Glutamatergic neuron (in vitro differentiated cells): ENCODE measurements around the gene THAP7. TPM values are rescaled to one million over a fixed set of nuclear protein-coding genes. Genes with fewer than 3 reads are reported as not detected.
A peak's percentile ranks its signal among the peaks of the same experiment; 100 is the strongest.

Source experiments
- DNase-seq: peaks from one replicate; pipeline ENCODE4 v3.0.0; 2022
- H3K27ac Mint-ChIP-seq: one replicate; pipeline ENCODE4 v1.8.0; 2020; ENCODE audit warnings: mild to moderate bottlenecking, mixed read lengths, inconsistent platforms; ENCODE audit not compliant: unreplicated experiment
- H3K27me3 Mint-ChIP-seq: one replicate; pipeline ENCODE4 v1.8.0; 2020; ENCODE audit warnings: mild to moderate bottlenecking, moderate library complexity, mixed read lengths, inconsistent platforms; ENCODE audit not compliant: unreplicated experiment
- H3K36me3 Mint-ChIP-seq: one replicate; pipeline ENCODE4 v1.8.0; 2020; ENCODE audit warnings: mild to moderate bottlenecking, mixed read lengths, inconsistent platforms; ENCODE audit not compliant: unreplicated experiment
- H3K4me1 Mint-ChIP-seq: one replicate; pipeline ENCODE4 v1.8.0; 2020; ENCODE audit warnings: mild to moderate bottlenecking, low read depth, mixed read lengths, inconsistent platforms; ENCODE audit not compliant: unreplicated experiment
- H3K4me3 Mint-ChIP-seq: one replicate; pipeline ENCODE4 v1.8.0; 2020; ENCODE audit warnings: mild to moderate bottlenecking, mixed read lengths, inconsistent platforms; ENCODE audit not compliant: unreplicated experiment
- H3K9me3 Mint-ChIP-seq: one replicate; pipeline ENCODE4 v1.8.0; 2020; ENCODE audit warnings: mild to moderate bottlenecking, moderate library complexity, mixed read lengths, inconsistent platforms; ENCODE audit not compliant: unreplicated experiment
- total RNA-seq: library from RNA; stranded (reverse); fragmentation: NEBNext Ultra II Directional; extraction: Animal tissue kit (Norgen Biotek cat#: 25700); gene quantifications from one replicate; pipeline ENCODE4 v1.2.1, GENCODE V29; 2021; ENCODE audit not compliant: unreplicated experiment
- TF ChIP-seq, protein P1 (sequence below): fragments of 200-600 bp; sonication (generic); IDR thresholded peaks from one replicate; pipeline ENCODE4 v1.5.0; 2021; ENCODE audit not compliant: partially characterized antibody, unreplicated experiment

THAP7 gene
- total RNA-seq, 1 donor from 2014 or later: 17.8 TPM

DNA sequence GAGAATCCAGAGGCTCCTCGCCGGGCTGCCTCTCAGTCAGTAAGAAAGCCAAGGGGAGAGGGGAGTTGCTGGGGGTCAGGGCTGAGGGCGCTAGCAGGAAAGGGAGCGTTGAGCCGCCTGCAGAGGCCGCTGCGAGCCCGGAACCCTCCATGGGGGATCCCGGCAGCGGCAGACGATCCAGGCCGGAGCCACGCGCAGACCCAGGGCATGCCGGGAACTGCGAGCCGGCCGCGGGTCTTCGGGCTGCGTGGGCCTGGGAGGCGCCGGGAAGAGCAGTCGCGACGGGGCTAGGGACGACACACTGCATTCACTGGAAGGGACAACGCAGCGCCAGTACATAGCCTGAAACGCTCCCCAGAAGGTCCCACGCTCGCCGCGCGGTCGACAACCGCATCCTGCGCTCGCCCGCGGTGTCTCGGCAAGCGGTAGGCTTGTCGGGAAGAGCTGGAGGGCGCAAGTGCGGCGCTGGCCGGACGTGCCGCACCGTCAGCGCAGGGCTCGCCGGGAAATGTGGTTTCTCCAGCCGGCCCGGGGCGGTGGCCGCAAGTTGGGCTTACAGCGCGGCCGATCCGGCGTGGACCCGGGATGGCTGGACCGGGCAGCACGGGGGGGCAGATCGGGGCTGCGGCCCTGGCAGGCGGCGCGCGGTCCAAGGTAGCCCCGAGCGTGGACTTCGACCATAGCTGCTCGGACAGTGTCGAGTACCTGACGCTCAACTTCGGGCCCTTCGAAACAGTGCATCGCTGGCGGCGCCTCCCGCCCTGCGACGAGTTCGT, 19.9 kb downstream of the THAP7 start, which contains the start of gene LZTR1:
Gene LZTR1, plus strand, starts transcription at position 511 of the 776 bp plus-strand sequence. Its CDS starts 75 bp downstream, at position 586.
- Mint-ChIP-seq H3K4me1 (peaks cover 7% of the 10 kb centered on the region), H3K9me3 (peaks cover 9% of the 10 kb centered on the region), H3K4me3 (peak within 1 kb of the TSS; percentile 99), H3K36me3 (no peaks in the 10 kb centered on the region), H3K27ac (peak within 1 kb of the TSS; percentile 91), H3K27me3 (peaks cover 9% of the 10 kb centered on the region)
- DNase-seq: peak; percentile 91
- TF ChIP-seq, protein P1, sequence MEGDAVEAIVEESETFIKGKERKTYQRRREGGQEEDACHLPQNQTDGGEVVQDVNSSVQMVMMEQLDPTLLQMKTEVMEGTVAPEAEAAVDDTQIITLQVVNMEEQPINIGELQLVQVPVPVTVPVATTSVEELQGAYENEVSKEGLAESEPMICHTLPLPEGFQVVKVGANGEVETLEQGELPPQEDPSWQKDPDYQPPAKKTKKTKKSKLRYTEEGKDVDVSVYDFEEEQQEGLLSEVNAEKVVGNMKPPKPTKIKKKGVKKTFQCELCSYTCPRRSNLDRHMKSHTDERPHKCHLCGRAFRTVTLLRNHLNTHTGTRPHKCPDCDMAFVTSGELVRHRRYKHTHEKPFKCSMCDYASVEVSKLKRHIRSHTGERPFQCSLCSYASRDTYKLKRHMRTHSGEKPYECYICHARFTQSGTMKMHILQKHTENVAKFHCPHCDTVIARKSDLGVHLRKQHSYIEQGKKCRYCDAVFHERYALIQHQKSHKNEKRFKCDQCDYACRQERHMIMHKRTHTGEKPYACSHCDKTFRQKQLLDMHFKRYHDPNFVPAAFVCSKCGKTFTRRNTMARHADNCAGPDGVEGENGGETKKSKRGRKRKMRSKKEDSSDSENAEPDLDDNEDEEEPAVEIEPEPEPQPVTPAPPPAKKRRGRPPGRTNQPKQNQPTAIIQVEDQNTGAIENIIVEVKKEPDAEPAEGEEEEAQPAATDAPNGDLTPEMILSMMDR: peak; percentile 20

DNA sequence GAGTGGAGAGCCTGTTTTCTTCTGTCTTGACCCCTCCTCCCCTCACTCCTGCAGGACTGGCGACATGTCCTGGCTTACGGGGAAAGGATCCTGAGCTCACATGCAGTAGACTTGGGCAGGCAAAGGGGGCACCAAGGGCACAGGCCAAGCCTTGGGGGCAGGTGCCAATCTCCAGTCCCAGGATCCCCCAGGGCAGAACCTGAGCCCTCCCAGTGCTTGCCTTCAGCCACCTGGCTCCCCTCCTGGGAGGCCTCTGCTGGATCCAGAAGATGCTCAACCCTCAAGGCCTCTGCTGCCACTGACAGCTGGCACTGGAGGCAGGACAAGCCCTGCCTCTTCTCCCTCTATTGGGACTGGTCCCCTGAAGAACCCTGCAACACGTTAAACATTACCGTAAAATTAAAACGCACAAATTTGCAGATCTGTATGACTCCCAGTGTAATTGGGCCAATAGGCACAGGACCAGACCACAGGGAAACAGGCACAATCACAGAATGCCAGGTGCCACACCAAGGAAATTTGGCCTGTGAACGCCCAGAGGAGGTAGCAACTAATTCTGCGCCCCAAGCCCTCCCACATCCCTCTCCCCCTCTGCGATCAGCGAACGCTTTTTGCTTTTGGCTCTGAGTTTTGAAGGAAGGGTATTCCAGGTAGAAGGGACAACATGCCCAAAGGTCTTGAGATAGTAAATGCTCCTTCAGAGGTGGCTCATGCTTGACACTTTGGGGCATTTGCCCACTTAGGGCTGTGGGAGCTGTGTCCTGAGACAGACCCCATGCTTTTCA, 20.8 kb downstream of the THAP7 start:
- no peaks in the 10 kb centered on the region for H3K36me3 Mint-ChIP-seq
- H3K4me1 Mint-ChIP-seq: peaks cover 7% of the 10 kb centered on the region
- peaks cover 9% of the 10 kb centered on the region for H3K27me3 Mint-ChIP-seq
- peaks cover 10% of the 10 kb centered on the region for H3K9me3 Mint-ChIP-seq
- H3K27ac Mint-ChIP-seq: peak overlapping the region; percentile 59
- no peak for DNase-seq
- TF ChIP-seq, protein P1: no peak
- peak overlapping the region; percentile 84 for H3K4me3 Mint-ChIP-seq

DNA sequence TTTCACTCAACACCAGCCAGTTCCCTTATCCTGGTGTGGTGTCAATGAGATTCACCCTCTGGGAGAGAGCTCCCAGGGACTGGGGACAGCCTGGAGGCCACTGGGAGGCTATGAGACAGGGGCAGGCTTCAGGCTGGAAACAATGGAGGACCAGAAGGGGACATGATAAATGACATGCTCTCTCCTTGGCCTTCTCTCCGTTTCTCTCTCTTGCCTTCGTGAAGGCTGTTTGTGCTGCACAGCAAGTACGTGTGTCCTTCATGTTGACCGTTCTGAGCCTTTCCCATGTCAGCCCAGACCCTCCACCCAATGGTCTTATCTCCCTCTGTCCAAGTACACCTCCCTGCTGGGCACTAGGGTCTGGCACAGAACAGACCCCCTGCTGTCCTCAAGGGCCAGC, 21.4 kb downstream of the THAP7 start:
- H3K27ac Mint-ChIP-seq: no peak overlapping the region
- no peak overlapping the region for H3K4me3 Mint-ChIP-seq
- no peak for DNase-seq
- H3K27me3 Mint-ChIP-seq: peaks cover 9% of the 10 kb centered on the region
- peaks cover 7% of the 10 kb centered on the region for H3K4me1 Mint-ChIP-seq
- no peaks in the 10 kb centered on the region for H3K36me3 Mint-ChIP-seq
- H3K9me3 Mint-ChIP-seq: peaks cover 13% of the 10 kb centered on the region
- TF ChIP-seq, protein P1: no peak

DNA sequence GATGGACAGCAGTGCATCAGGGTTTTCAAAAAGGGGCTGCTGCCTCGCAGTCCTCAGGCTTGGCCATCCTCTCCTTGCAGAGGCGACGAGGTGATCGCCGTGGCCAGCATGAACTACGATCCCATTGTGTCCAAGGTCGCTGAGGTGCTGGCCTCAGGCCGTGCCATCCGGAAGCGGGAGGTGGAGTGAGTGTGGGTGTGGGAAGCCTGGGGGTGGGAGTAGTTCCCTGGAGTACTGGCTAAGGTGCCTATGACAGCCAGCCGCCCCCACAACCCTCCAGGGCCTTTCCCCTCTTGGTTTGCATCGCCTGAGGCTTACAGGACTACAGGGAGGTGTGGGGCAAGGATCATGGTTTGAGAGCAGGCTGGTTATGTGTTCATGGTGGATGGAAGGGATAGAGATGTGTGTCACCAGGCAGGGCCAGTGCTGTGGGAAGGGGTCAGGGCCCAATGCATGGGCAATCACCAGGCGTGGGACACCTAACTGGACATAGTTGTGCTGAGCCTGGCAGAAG, 21.9 kb downstream of the THAP7 start:
- DNase-seq: no peak
- TF ChIP-seq, protein P1: no peak
- Mint-ChIP-seq H3K9me3 (peaks cover 13% of the 10 kb centered on the region), H3K36me3 (no peaks in the 10 kb centered on the region), H3K27me3 (peaks cover 9% of the 10 kb centered on the region), H3K4me1 (peaks cover 7% of the 10 kb centered on the region), H3K27ac (no peak overlapping the region), H3K4me3 (no peak overlapping the region)
